ENCODE data around the gene C10orf105.

The C10orf105 gene

DNA sequence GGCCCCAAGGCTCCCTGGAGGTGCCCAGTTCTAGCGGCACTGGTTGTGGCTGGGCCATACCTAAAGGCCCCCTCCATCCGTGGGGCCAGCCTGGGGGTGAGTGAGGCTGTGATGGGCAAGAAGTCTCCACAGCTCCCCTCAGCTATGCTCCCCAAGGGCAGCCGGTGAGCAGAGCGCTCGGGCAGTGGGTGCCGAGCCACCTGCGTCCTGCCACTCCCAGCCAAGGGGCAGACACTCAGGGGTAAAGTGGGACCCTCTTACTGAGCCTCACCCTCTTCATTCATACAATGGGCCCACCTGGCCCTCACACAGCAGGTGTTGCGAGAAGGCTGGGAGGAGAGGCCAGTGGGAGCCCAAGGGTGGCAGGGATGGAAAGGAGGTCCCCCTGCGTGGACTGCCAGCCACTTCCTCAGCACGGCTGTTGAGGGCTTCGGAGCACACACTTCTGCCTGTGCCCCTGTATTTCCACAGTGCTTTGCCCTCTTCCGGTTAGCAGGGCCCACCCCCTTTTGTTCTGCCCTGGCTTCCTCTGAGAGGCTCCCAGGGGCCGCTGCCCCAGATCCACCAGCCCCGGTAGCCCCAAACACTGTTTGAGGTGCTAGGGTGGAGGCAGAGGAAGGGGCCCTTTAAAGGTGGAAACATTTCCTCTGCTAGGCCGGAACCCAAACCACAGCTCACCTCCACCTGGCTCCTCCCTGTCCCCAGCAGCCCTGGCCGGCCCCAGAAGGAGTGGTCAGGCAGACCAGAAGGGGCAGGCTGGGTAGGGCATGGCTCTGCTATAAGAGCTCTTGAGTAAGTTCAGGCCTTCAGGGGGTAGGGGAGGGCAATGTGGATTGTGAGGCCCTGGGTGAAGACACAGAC is 16.4 kb upstream of the C10orf105 start:
- Mint-ChIP-seq H3K4me3 (peak overlapping the region; percentile 27), H3K9me3 (ENCODE audit: low read depth) (no peaks in the 10 kb centered on the region), H3K4me1 (ENCODE audit: low read depth) (peaks cover 96% of the 10 kb centered on the region), H3K27me3 (no peaks in the 10 kb centered on the region), H3K36me3 (peaks cover 3% of the 10 kb centered on the region), H3K27ac (peak overlapping the region; percentile 98)

DNA sequence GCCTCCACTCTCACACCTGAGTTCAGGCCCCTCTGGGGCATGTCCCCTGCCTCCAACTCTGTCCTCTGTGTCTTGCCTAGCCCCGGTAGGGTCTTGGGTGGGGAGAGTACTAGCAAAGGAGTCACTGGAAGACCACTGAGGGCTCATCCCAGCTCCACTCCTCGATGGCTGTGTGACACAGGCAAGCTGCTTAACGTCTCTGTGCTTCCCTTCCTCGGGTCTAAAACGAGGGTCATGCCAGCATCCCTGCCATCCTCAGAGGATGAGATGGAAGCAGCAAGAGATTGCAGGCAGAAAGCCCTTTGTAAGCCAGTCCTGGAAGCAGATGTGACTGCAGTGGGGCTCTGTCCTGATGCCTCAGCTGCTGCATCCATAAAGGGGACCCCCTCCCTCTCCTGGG is 15.2 kb upstream of the C10orf105 start:
- peaks cover 96% of the 10 kb centered on the region for H3K4me1 Mint-ChIP-seq (ENCODE audit: low read depth)
- peak overlapping the region; percentile 35 for H3K4me3 Mint-ChIP-seq
- H3K9me3 Mint-ChIP-seq (ENCODE audit: low read depth): no peaks in the 10 kb centered on the region
- peak overlapping the region; percentile 98 for H3K27ac Mint-ChIP-seq
- no peaks in the 10 kb centered on the region for H3K27me3 Mint-ChIP-seq
- H3K36me3 Mint-ChIP-seq: peaks cover 3% of the 10 kb centered on the region

- H3K27ac Mint-ChIP-seq: peak overlapping the region; percentile 98
These were observed 12.2 kb upstream of the C10orf105 start for GRCh38 chr10:71731791-71732190.

GRCh38 chr10:71729161-71729636 is 9.6 kb upstream of the C10orf105 start:
- peak overlapping the region; percentile 98 for H3K27ac Mint-ChIP-seq
- no peaks in the 10 kb centered on the region for H3K27me3 Mint-ChIP-seq
- peak overlapping the region; percentile 60 for H3K4me3 Mint-ChIP-seq
- H3K4me1 Mint-ChIP-seq (ENCODE audit: low read depth): peaks cover 94% of the 10 kb centered on the region
- H3K36me3 Mint-ChIP-seq: peaks cover 3% of the 10 kb centered on the region
- H3K9me3 Mint-ChIP-seq (ENCODE audit: low read depth): no peaks in the 10 kb centered on the region

More at GRCh38 chr10:71731791-71732190, 12.2 kb upstream of the C10orf105 start:
- peaks cover 97% of the 10 kb centered on the region for H3K4me1 Mint-ChIP-seq (ENCODE audit: low read depth)
- H3K9me3 Mint-ChIP-seq (ENCODE audit: low read depth): no peaks in the 10 kb centered on the region
- no peaks in the 10 kb centered on the region for H3K27me3 Mint-ChIP-seq
- H3K36me3 Mint-ChIP-seq: peaks cover 3% of the 10 kb centered on the region
- peak overlapping the region; percentile 47 for H3K4me3 Mint-ChIP-seq

- H3K9me3 Mint-ChIP-seq (ENCODE audit: low read depth): no peaks in the 10 kb centered on the region
- H3K4me3 Mint-ChIP-seq: peak overlapping the region; percentile 76
- H3K27me3 Mint-ChIP-seq: no peaks in the 10 kb centered on the region
- no peaks in the 10 kb centered on the region for H3K36me3 Mint-ChIP-seq
- peaks cover 93% of the 10 kb centered on the region for H3K4me1 Mint-ChIP-seq (ENCODE audit: low read depth)
- peak overlapping the region; percentile 98 for H3K27ac Mint-ChIP-seq
These were observed 8.5 kb upstream of the C10orf105 start for GRCh38 chr10:71727738-71728737.

DNA sequence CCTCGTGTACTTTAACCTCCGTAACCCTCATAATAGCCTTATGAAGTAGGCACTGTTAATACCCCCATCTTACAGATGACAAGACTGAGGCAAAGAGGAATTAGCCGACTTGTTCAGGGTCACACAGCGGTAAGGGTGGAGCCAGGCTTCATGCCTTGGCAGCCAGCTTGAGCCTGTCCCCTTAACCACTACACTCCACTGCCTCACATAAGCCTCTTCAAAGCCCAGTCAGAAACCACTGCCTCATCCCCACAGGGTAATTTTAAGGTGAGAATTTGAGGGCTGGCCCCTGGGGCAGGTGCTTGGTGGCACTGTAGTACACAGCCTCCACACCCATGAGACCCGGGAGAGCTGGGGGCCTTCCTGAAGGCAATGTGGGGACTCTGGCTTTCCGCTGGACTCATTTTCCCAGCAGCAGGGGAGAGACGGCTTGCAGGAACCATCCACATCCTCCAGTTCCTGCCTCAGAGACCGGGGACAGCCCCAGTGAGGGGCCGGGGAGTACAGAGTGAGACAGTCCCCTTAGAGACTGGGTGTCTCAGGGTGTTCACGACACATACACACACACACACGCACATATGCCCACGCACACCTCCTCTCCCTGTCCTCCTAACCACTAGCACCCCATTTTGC is 7.6 kb upstream of the C10orf105 start:
- Mint-ChIP-seq H3K27me3 (no peaks in the 10 kb centered on the region), H3K27ac (peak overlapping the region; percentile 98), H3K9me3 (ENCODE audit: low read depth) (no peaks in the 10 kb centered on the region), H3K4me3 (peak overlapping the region; percentile 76), H3K4me1 (ENCODE audit: low read depth) (peaks cover 92% of the 10 kb centered on the region), H3K36me3 (no peaks in the 10 kb centered on the region)

DNA sequence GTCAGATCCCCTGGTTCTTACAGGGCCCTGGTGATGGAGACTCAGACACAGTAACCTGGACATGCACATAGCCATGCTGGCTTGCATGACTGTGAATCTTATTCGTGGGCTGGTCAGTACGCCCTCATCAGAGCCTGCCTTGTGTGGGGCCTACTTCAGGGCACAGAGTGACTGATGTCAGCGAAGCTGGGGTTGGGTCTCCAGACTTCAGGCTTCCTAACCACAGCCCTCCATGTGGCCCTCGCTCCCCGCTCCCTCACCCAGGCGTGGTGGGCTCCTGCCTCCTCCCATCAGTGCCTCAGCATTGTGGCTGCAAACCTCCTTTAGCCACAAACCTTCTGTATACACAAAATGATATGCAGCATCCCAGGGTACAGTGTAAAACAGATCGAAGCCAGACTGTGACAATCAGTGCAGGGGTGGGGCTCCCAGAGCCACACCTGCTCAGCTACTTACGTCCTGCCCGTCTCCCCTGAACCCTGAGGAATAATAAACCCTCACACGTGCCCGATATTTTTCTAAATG is 7.1 kb upstream of the C10orf105 start:
- no peaks in the 10 kb centered on the region for H3K9me3 Mint-ChIP-seq (ENCODE audit: low read depth)
- no peaks in the 10 kb centered on the region for H3K27me3 Mint-ChIP-seq
- peaks cover 90% of the 10 kb centered on the region for H3K4me1 Mint-ChIP-seq (ENCODE audit: low read depth)
- no peaks in the 10 kb centered on the region for H3K36me3 Mint-ChIP-seq
- peak overlapping the region; percentile 76 for H3K4me3 Mint-ChIP-seq
- peak overlapping the region; percentile 98 for H3K27ac Mint-ChIP-seq

DNA sequence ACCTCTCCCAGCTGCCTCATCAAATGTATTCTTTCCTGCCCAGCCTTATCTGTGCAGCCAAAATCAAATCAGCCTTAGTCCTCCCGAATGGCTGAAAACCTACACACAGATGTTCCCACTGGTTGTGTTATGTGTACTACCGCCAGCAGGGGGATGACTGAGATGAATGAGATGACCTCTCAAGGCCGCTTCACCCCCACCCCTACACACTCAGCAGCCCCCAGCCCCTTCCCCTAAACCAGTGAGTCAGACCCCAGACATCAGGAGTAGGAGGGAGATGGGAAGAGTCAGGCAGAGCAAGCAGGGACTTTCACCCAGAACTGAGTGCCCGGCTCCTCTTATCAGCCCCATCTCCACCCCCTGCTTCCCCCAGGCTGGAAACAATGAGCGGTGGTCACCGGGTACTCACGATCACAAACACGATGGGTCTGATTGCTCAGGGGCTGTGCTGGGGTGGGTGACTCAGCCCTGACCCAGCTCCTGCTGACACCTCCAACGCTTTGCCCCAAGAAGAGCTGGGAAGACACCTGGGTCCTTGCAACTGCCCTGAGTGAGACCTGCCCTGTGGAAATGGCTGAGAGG is 6.5 kb upstream of the C10orf105 start:
- no peaks in the 10 kb centered on the region for H3K9me3 Mint-ChIP-seq (ENCODE audit: low read depth)
- no peaks in the 10 kb centered on the region for H3K36me3 Mint-ChIP-seq
- peak overlapping the region; percentile 98 for H3K27ac Mint-ChIP-seq
- no peaks in the 10 kb centered on the region for H3K27me3 Mint-ChIP-seq
- H3K4me3 Mint-ChIP-seq: peak overlapping the region; percentile 76
- peaks cover 89% of the 10 kb centered on the region for H3K4me1 Mint-ChIP-seq (ENCODE audit: low read depth)

GRCh38 chr10:71725249-71725648 is 5.7 kb upstream of the C10orf105 start:
- no peaks in the 10 kb centered on the region for H3K36me3 Mint-ChIP-seq

DNA sequence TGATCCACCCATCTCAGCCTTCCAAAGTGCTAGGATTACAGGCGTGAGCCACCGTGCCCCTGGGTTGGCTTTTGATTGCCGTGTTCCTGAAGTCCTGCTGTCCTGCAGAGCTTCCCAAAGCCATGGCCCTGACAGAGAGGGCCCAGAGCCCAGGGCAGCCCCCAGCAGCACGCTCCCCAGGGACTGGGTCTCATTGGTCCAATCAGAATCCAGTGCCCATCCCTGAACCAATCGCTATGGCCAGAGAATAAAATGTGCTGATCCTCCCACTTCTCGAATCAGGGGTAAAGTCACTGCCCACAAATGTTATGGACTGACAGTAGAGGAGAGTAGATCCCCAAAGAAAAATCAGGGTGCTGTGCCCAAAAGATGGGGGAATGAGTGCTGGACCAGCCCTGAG is 5.0 kb upstream of the C10orf105 start:
- Mint-ChIP-seq H3K4me1 (ENCODE audit: low read depth) (peaks cover 80% of the 10 kb centered on the region), H3K36me3 (no peaks in the 10 kb centered on the region), H3K9me3 (ENCODE audit: low read depth) (no peaks in the 10 kb centered on the region), H3K27me3 (no peaks in the 10 kb centered on the region), H3K4me3 (no peak overlapping the region), H3K27ac (peak overlapping the region; percentile 98)

More at GRCh38 chr10:71725249-71725648, 5.7 kb upstream of the C10orf105 start:
- H3K27ac Mint-ChIP-seq: peak overlapping the region; percentile 98
- H3K4me3 Mint-ChIP-seq: no peak overlapping the region
- H3K9me3 Mint-ChIP-seq (ENCODE audit: low read depth): no peaks in the 10 kb centered on the region
- H3K4me1 Mint-ChIP-seq (ENCODE audit: low read depth): peaks cover 85% of the 10 kb centered on the region
- H3K27me3 Mint-ChIP-seq: no peaks in the 10 kb centered on the region

DNA sequence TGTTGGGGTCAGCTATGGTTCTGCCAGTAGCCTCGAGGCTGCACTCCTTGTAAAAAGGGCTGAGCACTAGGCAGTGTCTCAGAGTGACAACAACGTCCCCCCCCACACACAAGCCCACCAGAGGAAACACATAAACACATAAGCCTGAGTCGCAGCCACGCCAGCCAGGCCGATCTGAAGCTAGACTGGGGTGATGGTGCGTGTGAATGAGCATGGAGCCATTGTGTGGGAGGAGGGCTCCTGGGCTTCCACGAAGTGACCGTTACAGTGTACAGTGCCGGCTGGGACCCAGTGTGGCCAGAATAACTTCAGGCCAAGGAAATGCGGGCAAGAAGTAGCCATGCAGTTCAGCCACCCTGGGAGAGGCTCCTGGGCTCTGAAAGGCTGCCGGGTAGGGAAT is 3.7 kb upstream of the C10orf105 start:
- Mint-ChIP-seq H3K27me3 (no peaks in the 10 kb centered on the region), H3K4me3 (no peak overlapping the region), H3K9me3 (ENCODE audit: low read depth) (no peaks in the 10 kb centered on the region), H3K4me1 (ENCODE audit: low read depth) (peaks cover 72% of the 10 kb centered on the region), H3K36me3 (no peaks in the 10 kb centered on the region), H3K27ac (peak overlapping the region; percentile 81)

GRCh38 chr10:71722849-71723248 is 3.3 kb upstream of the C10orf105 start:
- Mint-ChIP-seq H3K36me3 (no peaks in the 10 kb centered on the region), H3K27me3 (no peaks in the 10 kb centered on the region), H3K4me1 (ENCODE audit: low read depth) (peaks cover 67% of the 10 kb centered on the region), H3K9me3 (ENCODE audit: low read depth) (no peaks in the 10 kb centered on the region), H3K4me3 (no peak overlapping the region), H3K27ac (peak overlapping the region; percentile 81)

DNA sequence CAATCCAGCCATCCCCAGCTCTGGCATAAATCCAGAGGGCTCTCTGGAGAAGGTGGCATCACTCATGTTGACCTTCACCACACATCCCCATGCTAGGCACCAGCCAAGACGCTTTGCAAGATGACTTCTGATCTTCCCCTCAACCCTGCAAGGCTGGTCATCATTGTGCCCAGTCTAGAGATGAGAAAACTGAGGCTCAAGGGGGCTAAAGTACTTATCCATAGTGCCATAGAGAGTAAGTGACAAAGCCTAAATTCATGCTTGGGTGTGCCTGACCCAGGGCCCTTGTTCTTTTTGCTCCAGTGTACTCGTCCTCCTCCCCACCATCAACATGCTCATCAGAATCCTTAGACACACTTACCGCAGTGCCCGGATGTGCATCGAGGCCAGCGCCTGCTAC is 1.7 kb upstream of the C10orf105 start:
- Mint-ChIP-seq H3K27me3 (no peaks in the 10 kb centered on the region), H3K4me1 (ENCODE audit: low read depth) (peaks cover 63% of the 10 kb centered on the region), H3K4me3 (no peak overlapping the region), H3K36me3 (no peaks in the 10 kb centered on the region), H3K9me3 (ENCODE audit: low read depth) (no peaks in the 10 kb centered on the region), H3K27ac (peak overlapping the region; percentile 51)

DNA sequence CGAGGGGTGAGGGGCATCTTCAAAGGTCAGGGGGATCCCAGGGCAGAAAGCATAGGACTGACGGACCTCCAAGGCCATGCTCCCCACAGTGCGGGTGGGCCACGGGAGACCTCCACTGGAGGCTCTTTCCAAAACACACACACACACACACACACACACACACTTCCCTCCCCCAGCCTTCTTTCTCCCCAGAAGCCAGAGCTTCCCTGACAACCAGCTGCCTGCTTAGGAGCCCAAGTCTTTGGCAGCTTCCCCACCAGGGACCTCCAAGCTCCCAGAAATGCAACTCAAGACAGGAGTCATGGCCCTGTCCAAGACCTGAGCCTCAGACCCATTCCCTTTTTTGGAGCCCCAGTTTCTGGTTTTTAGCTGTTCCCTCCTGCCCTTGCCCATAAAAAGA is 710 bp upstream of the C10orf105 start:
- Mint-ChIP-seq H3K27ac (peak overlapping the region; percentile 68), H3K36me3 (no peaks in the 10 kb centered on the region), H3K9me3 (ENCODE audit: low read depth) (no peaks in the 10 kb centered on the region), H3K4me3 (no peak overlapping the region), H3K27me3 (no peaks in the 10 kb centered on the region), H3K4me1 (ENCODE audit: low read depth) (peaks cover 61% of the 10 kb centered on the region)

Measured in activated naive CD8-positive, alpha-beta T cell (primary cell).